GM19351 (cell line): ENCODE data around the gene PLXDC2.
"Not testable (repeated sequence)": the region's sequence is repeated elsewhere in the genome, so short reads cannot be mapped to it uniquely, and the experiment has no call there.

Experiments used
- ATAC-seq: cut with Tn5 transposase; IDR thresholded peaks from one replicate; pipeline ENCODE4 v1.9.1; 2021; ENCODE audit warnings: mild to moderate bottlenecking, moderate library complexity; ENCODE audit not compliant: unreplicated experiment

Gene PLXDC2

GRCh38 chr10:19971343-19972052 is 155.3 kb downstream of the PLXDC2 start:
- no peak for ATAC-seq

GRCh38 chr10:19974138-19974537 is 157.9 kb downstream of the PLXDC2 start:
- no peak for ATAC-seq

GRCh38 chr10:19974554-19974953 is 158.3 kb downstream of the PLXDC2 start:
- ATAC-seq = no peak

GRCh38 chr10:19977097-19977521 is 160.9 kb downstream of the PLXDC2 start:
- ATAC-seq = no peak

- no peak for ATAC-seq
These were observed 163.4 kb downstream of the PLXDC2 start for GRCh38 chr10:19979628-19980027.

- ATAC-seq = no peak
These were observed 167.8 kb downstream of the PLXDC2 start for GRCh38 chr10:19983880-19984565.

GRCh38 chr10:19985745-19986144 is 169.5 kb downstream of the PLXDC2 start:
- no peak for ATAC-seq

GRCh38 chr10:19986591-19986990 is 170.4 kb downstream of the PLXDC2 start:
- no peak for ATAC-seq

- ATAC-seq = no peak
These were observed 171.7 kb downstream of the PLXDC2 start for GRCh38 chr10:19987931-19988330.

- ATAC-seq = no peak
These were observed 177.6 kb downstream of the PLXDC2 start for GRCh38 chr10:19993714-19994315.

- ATAC-seq = no peak
These were observed 182.2 kb downstream of the PLXDC2 start for GRCh38 chr10:19998482-19998881.

GRCh38 chr10:19999431-19999830 is 183.2 kb downstream of the PLXDC2 start:
- ATAC-seq = no peak

GRCh38 chr10:20002026-20002425 is 185.8 kb downstream of the PLXDC2 start:
- not testable (repeated sequence) for ATAC-seq

- ATAC-seq = no peak
These were observed 186.4 kb downstream of the PLXDC2 start for GRCh38 chr10:20002657-20003056.

- ATAC-seq = peak; percentile 50
These were observed 187.9 kb downstream of the PLXDC2 start for GRCh38 chr10:20004087-20004523.

- no peak for ATAC-seq
These were observed 189.4 kb downstream of the PLXDC2 start for GRCh38 chr10:20005638-20006037.

GRCh38 chr10:20006169-20006870 is 190.1 kb downstream of the PLXDC2 start:
- ATAC-seq = no peak

GRCh38 chr10:20007426-20007825 is 191.2 kb downstream of the PLXDC2 start:
- no peak for ATAC-seq

GRCh38 chr10:20013991-20014750 is 197.9 kb downstream of the PLXDC2 start:
- no peak for ATAC-seq

- no peak for ATAC-seq
These were observed 201.7 kb downstream of the PLXDC2 start for GRCh38 chr10:20017961-20018360.

- ATAC-seq = no peak
These were observed 204.4 kb downstream of the PLXDC2 start for GRCh38 chr10:20020677-20021076.
